ENCODE measurements around the gene SCN3B.

- TF ChIP-seq POLR2A (IDR thresholded peaks at IDR 0.05; ENCODE audit: low read depth, low read length) (no peak), POLR2AphosphoS5 (IDR thresholded peaks at IDR 0.05; ENCODE audit: low read depth, low read length) (no peak), TAF1 (IDR thresholded peaks at IDR 0.05; ENCODE audit: low read depth, low read length) (no peak), SPI1 (IDR thresholded peaks at IDR 0.05; ENCODE audit: low read depth, low read length) (no peak)
Measured at GRCh38 chr11:123594188-123594901, 60.1 kb downstream of the SCN3B start.
